Raji (cell line): ENCODE measurements around the gene WDR82.

Experiments used
- POLR2A ChIP-seq: IDR thresholded peaks from 2 replicates; pipeline ENCODE4 v1.6.1; 2011; ENCODE audit warnings: low read depth, low read length, control low read depth; ENCODE audit not compliant: insufficient read depth

Gene WDR82

DNA sequence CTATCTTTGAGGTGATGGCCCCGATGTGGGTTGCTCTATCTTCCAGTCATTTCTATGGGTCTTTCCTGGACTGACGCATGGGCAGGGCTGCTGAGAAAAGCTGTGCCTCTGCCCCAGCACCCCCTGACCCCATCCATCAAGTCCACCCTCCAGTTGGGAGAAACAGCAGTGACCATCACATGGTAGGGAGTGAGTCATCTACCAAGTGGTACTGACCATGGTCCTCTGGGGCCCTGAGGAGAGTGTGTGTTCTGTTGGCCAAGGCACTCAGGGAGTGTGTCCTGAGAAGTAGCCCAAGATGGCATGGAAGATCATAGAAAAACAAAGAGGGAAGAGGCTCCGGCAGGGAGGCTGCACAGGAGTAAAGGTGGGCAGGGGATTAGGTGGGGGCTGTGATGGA, 36.0 kb upstream of the WDR82 start:
- TF ChIP-seq POLR2A: no peak

GRCh38 chr3:52313774-52314188, 35.3 kb upstream of the WDR82 start:
- no peak for TF ChIP-seq POLR2A

DNA sequence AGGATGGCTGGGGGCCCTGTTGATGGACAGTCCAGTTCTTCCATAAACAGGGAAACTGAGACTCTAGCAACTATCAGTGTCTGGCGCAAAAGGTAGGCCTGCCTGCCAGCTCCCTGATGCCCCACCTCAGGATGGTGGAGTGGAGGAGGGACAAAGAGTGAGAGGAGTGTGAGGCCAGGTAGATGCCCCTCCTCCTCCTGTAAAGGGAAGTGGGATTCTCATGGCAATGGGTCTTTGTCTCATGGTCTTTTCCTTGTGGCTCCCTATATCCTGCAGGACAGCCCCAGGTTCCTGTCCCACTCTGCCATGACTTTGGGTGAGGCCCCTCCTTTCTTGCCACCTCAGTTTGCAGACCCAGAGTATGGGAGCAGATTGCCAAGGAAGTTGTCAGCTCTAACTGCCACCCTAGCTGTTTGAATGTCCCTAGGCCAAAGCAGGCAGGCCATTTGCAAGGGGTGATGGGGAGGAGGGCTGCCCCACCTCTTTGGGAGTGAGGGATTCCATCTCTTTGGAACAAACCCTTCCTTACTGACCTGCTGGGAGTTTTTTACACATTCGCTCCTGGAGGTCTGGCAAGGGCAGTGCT, 34.8 kb upstream of the WDR82 start:
- no peak for TF ChIP-seq POLR2A

GRCh38 chr3:52311576-52312119, 33.2 kb upstream of the WDR82 start:
- no peak for TF ChIP-seq POLR2A

GRCh38 chr3:52310861-52311575, 32.6 kb upstream of the WDR82 start:
- TF ChIP-seq POLR2A: no peak

DNA sequence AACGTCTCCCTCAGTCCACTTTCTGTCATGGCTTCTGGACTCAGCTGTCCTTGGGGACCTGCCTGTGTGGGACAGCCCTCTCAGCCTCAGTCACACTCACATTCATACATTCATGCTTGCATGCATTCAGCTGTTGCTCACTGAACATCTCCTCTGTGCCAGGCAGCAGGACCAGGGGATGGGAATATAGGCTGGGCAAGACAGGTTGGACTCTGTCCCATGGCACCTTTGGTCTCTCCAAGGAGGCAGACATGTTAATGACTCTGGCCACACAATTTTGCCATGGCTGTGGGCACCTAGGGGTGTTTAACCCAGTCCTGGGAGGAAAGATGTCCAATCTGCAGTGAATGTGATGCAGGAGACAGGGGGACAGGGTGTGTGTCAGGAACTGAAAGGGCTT, 29.9 kb upstream of the WDR82 start:
- no peak for TF ChIP-seq POLR2A

DNA sequence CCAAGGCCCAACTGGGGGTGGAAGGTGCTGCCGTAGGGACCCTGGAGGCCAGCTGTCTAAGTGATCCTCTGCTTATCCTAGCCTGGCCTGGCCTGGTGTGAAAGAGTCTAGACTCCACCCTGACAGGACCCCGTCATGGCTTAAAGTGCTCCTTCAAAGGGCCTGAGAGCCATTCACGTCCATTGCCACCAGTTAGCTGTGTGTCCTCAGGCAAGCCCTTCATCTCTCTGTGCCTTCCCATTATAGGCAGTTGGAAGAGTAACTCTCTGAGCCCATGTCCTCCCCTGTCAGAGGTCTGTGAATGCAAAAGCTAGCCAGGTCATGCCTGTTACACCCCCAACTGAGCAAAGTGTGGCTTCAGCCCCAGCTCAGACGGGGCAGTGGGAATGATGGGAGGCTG, 28.5 kb upstream of the WDR82 start:
- no peak for TF ChIP-seq POLR2A

- TF ChIP-seq POLR2A: no peak
These were observed 27.5 kb upstream of the WDR82 start for GRCh38 chr3:52305926-52306325.

- no peak for TF ChIP-seq POLR2A
These were observed 25.4 kb upstream of the WDR82 start for GRCh38 chr3:52303811-52304210.

GRCh38 chr3:52302426-52303145, 24.1 kb upstream of the WDR82 start:
- TF ChIP-seq POLR2A: no peak

- no peak for TF ChIP-seq POLR2A
These were observed 21.6 kb upstream of the WDR82 start for GRCh38 chr3:52299879-52300611.

GRCh38 chr3:52299247-52299878, 20.9 kb upstream of the WDR82 start:
- no peak for TF ChIP-seq POLR2A

GRCh38 chr3:52298149-52299098, 20.0 kb upstream of the WDR82 start:
- no peak for TF ChIP-seq POLR2A
